H1 (cell line): ENCODE results near the gene MYH6. TPM values are rescaled to one million over a fixed set of nuclear protein-coding genes. Genes with fewer than 3 reads are reported as not detected.

ENCODE experiments used
- EP300 ChIP-seq, 2 experiments: IDR thresholded peaks; 1 replicate in 1 of 2; 2 replicates in 1 of 2; pipeline ENCODE4 v1.6.1; 2011 to 2012; ENCODE audit warnings: low read depth in 2 of 2, low read length in 2 of 2, mild to moderate bottlenecking in 2 of 2, borderline replicate concordance in 1 of 2, inconsistent platforms in 1 of 2, moderate library complexity in 1 of 2
- GABPA ChIP-seq: IDR thresholded peaks from 2 replicates; pipeline ENCODE4 v1.6.1; 2011; ENCODE audit warnings: mild to moderate bottlenecking, low read length, moderate library complexity, borderline replicate concordance; ENCODE audit not compliant: insufficient read depth
- GTF2F1 ChIP-seq: IDR thresholded peaks from 2 replicates; pipeline ENCODE4 v1.6.1; 2012; ENCODE audit warnings: low read depth, low read length, improper control_type of control experiment, borderline replicate concordance
- NANOG ChIP-seq: IDR thresholded peaks from 2 replicates; pipeline ENCODE4 v1.6.1; 2011; ENCODE audit warnings: low read length, low read depth, mild to moderate bottlenecking, inconsistent platforms; ENCODE audit not compliant: insufficient read depth, poor library complexity, severe bottlenecking
- NRF1 ChIP-seq: IDR thresholded peaks from 2 replicates; pipeline ENCODE4 v1.6.1; 2011; ENCODE audit warnings: mild to moderate bottlenecking, low read depth, low read length, improper control_type of control experiment
- RNF2 ChIP-seq: fragments of 200-900, 300-1000 bp; sonication (generic); IDR thresholded peaks from 2 replicates; pipeline ENCODE4 v1.7.1; 2016; ENCODE audit warnings: borderline replicate concordance, low read depth, mild to moderate bottlenecking, antibody characterized with exemption, low read length; ENCODE audit not compliant: poor library complexity, severe bottlenecking; ENCODE audit errors: missing control alignments
- SIN3A ChIP-seq, 2 experiments: IDR thresholded peaks in 1 of 2; conservative IDR thresholded peaks in 1 of 2; 2 replicates each; pipeline ENCODE4 v1.6.1; 2011 to 2012; ENCODE audit warnings: low read length in 2 of 2, improper control_type of control experiment in 1 of 2, low read depth in 1 of 2, mild to moderate bottlenecking in 1 of 2
- TAF7 ChIP-seq: optimal IDR thresholded peaks from 2 replicates; pipeline ENCODE3; 2011; ENCODE audit warnings: low read depth, mild to moderate bottlenecking, inconsistent platforms, low read length, moderate library complexity, borderline replicate concordance
- polyA plus RNA-seq, 7 experiments: library from polyadenylated mRNA; depleted of rRNA in 3 of 7; stranded (reverse) in 5 of 7; unstranded in 2 of 7; fragments of >200 nt in 5 of 7; fragments of 200-250 nt in 2 of 7; gene quantifications; 1 replicate in 5 of 7; 2 replicates in 1 of 7; 4 replicates in 1 of 7; pipeline versions ENCODE4 v1.2.1 to v1.2.3, GENCODE V29; 2011 to 2013; ENCODE audit warnings: missing spikeins in 2 of 7, mixed read lengths in 2 of 7
- total RNA-seq: library from RNA; stranded (reverse); fragmentation: NEBNext Ultra II Directional; extraction: Animal tissue kit (Norgen Biotek cat#: 25700); gene quantifications from 2 replicates; pipeline ENCODE4 v1.2.1, GENCODE V29; 2021

MYH6 gene
- total and polyA plus RNA-seq, 2 of the 8 experiments (the other 6 are each of a cell fraction or from before 2014, with no cell fraction given), result 0.03 TPM; not detected in 1

- TF ChIP-seq RNF2 (peak; percentile 62), SIN3A (conservative IDR thresholded peaks at IDR 0.05 in 1 of 2, IDR thresholded peaks at IDR 0.05 in 1 of 2; ENCODE audit: low read depth in 1 of 2, low read length in 2 of 2) (0 out of 4 replicates have a peak, but pooled peaks of 1 of the 2 experiments have one; percentile 1), TAF7 (no peak), GTF2F1 (no peak), NRF1 (no peak), EP300 (IDR thresholded peaks at IDR 0.05; ENCODE audit: borderline replicate concordance in 1 of 2, low read depth in 2 of 2, low read length in 2 of 2) (no peak), GABPA (0 out of 2 replicates have a peak, but pooled peaks have one; percentile 11), NANOG (no peak)
- TF ChIP-seq, all 59 proteins: peak for 6
These were observed 42.9 kb downstream of the MYH6 start, which contains the start of gene EFS (continued) for GRCh38 chr14:23365036-23365731.
